HCT116 (cell line): ENCODE measurements around the gene MYH15.

ENCODE experiments used
- POLR2A ChIP-seq: IDR thresholded peaks from 2 replicates; pipeline ENCODE4 v1.7.0; 2011; ENCODE audit warnings: borderline replicate concordance; ENCODE audit not compliant: insufficient read depth, insufficient read length; ENCODE audit errors: extremely low read depth
- SIN3A ChIP-seq: IDR thresholded peaks from 2 replicates; pipeline ENCODE4 v1.6.1; 2012; ENCODE audit warnings: low read depth
- YY1 ChIP-seq: IDR thresholded peaks from 2 replicates; pipeline ENCODE4 v1.6.1; 2011; ENCODE audit warnings: low read length, low read depth, moderate library complexity, mild to moderate bottlenecking; ENCODE audit not compliant: insufficient replicate concordance; ENCODE audit errors: extremely low read depth

GRCh38 chr3:108408883-108409799 is 101.3 kb downstream of the MYH15 start:
- TF ChIP-seq SIN3A (no peak), POLR2A (no peak), YY1 (no peak)
